Subcutaneous adipose tissue (tissue), 4 donors: ENCODE measurements around the gene LDLRAD3. TPM values are rescaled to one million over a fixed set of nuclear protein-coding genes. Genes with fewer than 3 reads are reported as not detected.

ENCODE experiments used
- CTCF ChIP-seq: fragments of 450-650 bp; IDR thresholded peaks from one replicate; pipeline ENCODE4 v1.5.1; 2016; ENCODE audit warnings: low read depth, mild to moderate bottlenecking, control low read depth, antibody characterized with exemption, moderate library complexity
- total RNA-seq, 4 donors: library from RNA; depleted of rRNA; stranded (reverse); fragments of >200 nt; gene quantifications; one replicate each; pipeline ENCODE4 v1.1.0, GENCODE V29; 2016

LDLRAD3 gene
- total RNA-seq, 4 donors from 2014 or later = 22.8 to 39.6 (median 29.4) TPM

- no peak for TF ChIP-seq CTCF
Measured at GRCh38 chr11:36057379-36058042, 113.6 kb downstream of the LDLRAD3 start.

- no peak for TF ChIP-seq CTCF
Measured at GRCh38 chr11:36059660-36060059, 115.8 kb downstream of the LDLRAD3 start.

- no peak for TF ChIP-seq CTCF
Measured at GRCh38 chr11:36060926-36061325, 117.1 kb downstream of the LDLRAD3 start.

GRCh38 chr11:36061471-36061870 lies 117.6 kb downstream of the LDLRAD3 start:
- no peak for TF ChIP-seq CTCF

- TF ChIP-seq CTCF = no peak
Measured at GRCh38 chr11:36062796-36063365, 119.0 kb downstream of the LDLRAD3 start.

- no peak for TF ChIP-seq CTCF
Measured at GRCh38 chr11:36065436-36065835, 121.6 kb downstream of the LDLRAD3 start.

GRCh38 chr11:36066891-36067290 lies 123.0 kb downstream of the LDLRAD3 start:
- no peak for TF ChIP-seq CTCF
